Measurements from ENCODE around the gene KLF3. TPM values are rescaled to one million over a fixed set of nuclear protein-coding genes. Genes with fewer than 3 reads are reported as not detected.

The KLF3 gene
- total RNA-seq, 1 experiment from 2014 or later = 29.0 TPM

- Histone ChIP-seq H3K9me3 (ENCODE audit: control insufficient read depth, low read depth, low read length) (no peaks in the 10 kb centered on the region), H3K56ac (ENCODE audit: insufficient read length, low read depth, low read length) (no peak overlapping the region), H3K79me1 (ENCODE audit: insufficient read depth, low read depth, low read length, poor library complexity, severe bottlenecking) (no peaks in the 10 kb centered on the region), H4K20me1 (ENCODE audit: control insufficient read depth, insufficient read depth, insufficient read length) (no peaks in the 10 kb centered on the region), H3K14ac (ENCODE audit: insufficient read depth, low read length) (no peak overlapping the region), H4K5ac (ENCODE audit: insufficient read length, low read depth, low read length) (no peak overlapping the region), H3K27me3 (ENCODE audit: insufficient read depth, low read length) (peaks cover 2% of the 10 kb centered on the region; the same call in 1 of the 2 replicates), H3K4me1 (ENCODE audit: insufficient read depth, low read length) (no peaks in the 10 kb centered on the region), H2AFZ (ENCODE audit: low read length) (no peak overlapping the region), H3K18ac (ENCODE audit: insufficient read length, low read depth, low read length) (no peak overlapping the region), H3K9ac (ENCODE audit: extremely low read depth, insufficient read length, low read length) (no peak overlapping the region), H2BK120ac (ENCODE audit: low read depth, low read length, poor library complexity, severe bottlenecking) (no peak overlapping the region), H3K23ac (ENCODE audit: insufficient read length, low read depth, low read length) (no peak overlapping the region), H2AK5ac (ENCODE audit: insufficient read length, low read length) (no peak overlapping the region), H2BK5ac (ENCODE audit: insufficient read length, low read length) (no peak overlapping the region), H3K23me2 (ENCODE audit: insufficient read length, low read depth, low read length, poor library complexity, severe bottlenecking) (peaks cover 10% of the 10 kb centered on the region), H4K8ac (replicated peaks; ENCODE audit: insufficient read length, low read depth, low read length) (no peak overlapping the region), H3T11ph (ENCODE audit: low read length) (no peak overlapping the region), H3K27ac (ENCODE audit: insufficient read length, low read depth, low read length) (no peak overlapping the region), H3K4ac (ENCODE audit: low read depth, low read length) (no peak overlapping the region), H4K91ac (ENCODE audit: insufficient read length, low read depth, low read length) (no peak overlapping the region), H2BK12ac (ENCODE audit: insufficient read length, low read depth, low read length) (no peak overlapping the region), H3K4me2 (ENCODE audit: insufficient read depth, insufficient read length, low read length) (no peak overlapping the region), H3K79me2 (ENCODE audit: insufficient read depth, low read length) (no peaks in the 10 kb centered on the region), H2BK20ac (ENCODE audit: low read depth, low read length, poor library complexity, severe bottlenecking) (no peak overlapping the region), H2BK15ac (ENCODE audit: low read depth, low read length) (no peak overlapping the region)
- peaks cover 0 to 2% of the 10 kb centered on the region in 2 experiments; a peak in 1 of 5 replicates for H3K9me3 Mint-ChIP-seq
- WGBS (ENCODE audit: extremely low coverage, insufficient read length, low lambda C conversion rate) = no CpG with 5 or more reads among the region's 4 CpGs
- peaks cover 20% of the 10 kb centered on the region for H3K27me3 Mint-ChIP-seq (ENCODE audit: low read depth)
- H3K4me3 Mint-ChIP-seq = no peak overlapping the region
- H3K4me1 Mint-ChIP-seq = peaks cover 14 to 15% of the 10 kb centered on the region in 2 experiments
- H3K36me3 Mint-ChIP-seq (ENCODE audit: insufficient read depth in 1 of 3, low read depth in 3 of 3) = peaks cover 3 to 6% (median 3%) of the 10 kb centered on the region in 3 experiments; a peak in 5 of 7 replicates
- DNase-seq = no peak
- TF ChIP-seq CTCF (conservative IDR thresholded peaks at IDR 0.05) = no peak
- no peak overlapping the region for H3K27ac Mint-ChIP-seq
Measured at GRCh38 chr4:38660838-38661237, 3.2 kb upstream of the KLF3 start.
